Measurements from ENCODE around the gene HAUS1. TPM values are rescaled to one million over a fixed set of nuclear protein-coding genes. Genes with fewer than 3 reads are reported as not detected.

Gene HAUS1
- polyA plus RNA-seq, 3 donors, result 12.1 to 50.4 (median 34.6) TPM

DNA sequence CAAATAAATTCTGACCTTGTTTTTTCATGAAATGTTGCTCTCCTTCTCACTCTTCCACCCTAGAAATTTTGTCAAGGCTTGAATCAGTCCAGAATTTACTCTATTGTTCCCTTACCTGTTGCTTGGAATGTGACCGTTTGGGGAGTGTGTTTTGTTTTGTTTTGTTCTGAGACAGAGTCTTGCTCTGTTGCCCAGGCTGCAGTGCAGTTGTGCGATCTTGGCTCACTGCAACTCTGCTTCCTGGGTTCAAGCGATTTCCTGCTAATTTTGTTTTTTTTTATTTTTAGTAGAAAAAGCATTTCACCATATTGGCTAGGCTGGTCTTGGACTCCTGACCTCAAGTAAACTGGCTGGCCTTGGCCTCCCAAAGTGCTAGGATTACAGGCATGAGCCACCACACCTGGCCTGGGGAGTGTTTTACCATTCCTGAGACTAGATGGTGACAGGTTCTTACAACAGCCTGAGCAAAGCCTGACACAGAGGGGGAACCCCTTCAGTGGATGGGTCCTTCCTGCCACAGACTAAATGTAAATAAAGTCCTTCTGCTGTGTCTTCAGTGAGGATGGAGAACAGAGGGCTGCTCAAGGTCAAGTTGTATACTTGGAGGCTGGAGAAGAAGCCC lies 52.0 kb downstream of the HAUS1 start:
- WGBS (ENCODE audit: insufficient coverage), result no CpG with 5 or more reads among the region's 3 CpGs
- H3K4me1 Mint-ChIP-seq, result peaks cover 6% of the 10 kb centered on the region
- no peaks in the 10 kb centered on the region for H3K27me3 ChIP-seq (ENCODE audit: control insufficient read depth in 2 of 2, insufficient read depth in 2 of 2, low read length in 2 of 2)
- intact Hi-C loops (cut with micrococcal nuclease), result no loop called here
- H3K9me3 ChIP-seq (replicated peaks in 1 of 2; ENCODE audit: control insufficient read depth in 1 of 2, insufficient read depth in 1 of 2, low read length in 2 of 2), result no peaks in the 10 kb centered on the region
- H3K4me3 ChIP-seq (replicated peaks in 1 of 3; ENCODE audit: low read depth in 2 of 3, low read length in 3 of 3), result no peak overlapping the region
- H3K27me3 Mint-ChIP-seq (ENCODE audit: low read depth in 3 of 3), result peaks cover 0 to 2% (median 0%) of the 10 kb centered on the region in 3 donors
- no peaks in the 10 kb centered on the region for H3K36me3 ChIP-seq (replicated peaks in 1 of 2; ENCODE audit: control insufficient read depth in 1 of 2, insufficient read depth in 2 of 2, low read length in 2 of 2)
- no peak overlapping the region for H3K9ac ChIP-seq (ENCODE audit: insufficient read depth, low read length, poor library complexity, severe bottlenecking)
- no peak for DNase-seq
- H3K9me3 Mint-ChIP-seq, result peaks cover 0 to 4% (median 0%) of the 10 kb centered on the region in 7 donors
- H3K36me3 Mint-ChIP-seq, result peaks cover 0 to 5% of the 10 kb centered on the region in 2 donors
- H2AFZ ChIP-seq (ENCODE audit: insufficient read depth, low read depth, low read length, poor library complexity, severe bottlenecking), result no peak overlapping the region
- H3K27ac Mint-ChIP-seq, result peak overlapping the region in 1 of 7 donors; percentile 25
- no peak overlapping the region for H3K4me2 ChIP-seq (replicated peaks; ENCODE audit: extremely low read depth, low read length, poor library complexity, severe bottlenecking)
- H4K20me1 ChIP-seq (ENCODE audit: insufficient read depth, low read length), result no peaks in the 10 kb centered on the region
- no peaks in the 10 kb centered on the region for H3K79me2 ChIP-seq (ENCODE audit: insufficient read depth, low read length)
- H3K27ac ChIP-seq (ENCODE audit: low read depth in 1 of 2, low read length in 2 of 2), result no peak overlapping the region
- no peaks in the 10 kb centered on the region for H3K4me1 ChIP-seq (ENCODE audit: control insufficient read depth in 1 of 2, insufficient read depth in 2 of 2, low read length in 2 of 2)
- TF ChIP-seq, protein P1, sequence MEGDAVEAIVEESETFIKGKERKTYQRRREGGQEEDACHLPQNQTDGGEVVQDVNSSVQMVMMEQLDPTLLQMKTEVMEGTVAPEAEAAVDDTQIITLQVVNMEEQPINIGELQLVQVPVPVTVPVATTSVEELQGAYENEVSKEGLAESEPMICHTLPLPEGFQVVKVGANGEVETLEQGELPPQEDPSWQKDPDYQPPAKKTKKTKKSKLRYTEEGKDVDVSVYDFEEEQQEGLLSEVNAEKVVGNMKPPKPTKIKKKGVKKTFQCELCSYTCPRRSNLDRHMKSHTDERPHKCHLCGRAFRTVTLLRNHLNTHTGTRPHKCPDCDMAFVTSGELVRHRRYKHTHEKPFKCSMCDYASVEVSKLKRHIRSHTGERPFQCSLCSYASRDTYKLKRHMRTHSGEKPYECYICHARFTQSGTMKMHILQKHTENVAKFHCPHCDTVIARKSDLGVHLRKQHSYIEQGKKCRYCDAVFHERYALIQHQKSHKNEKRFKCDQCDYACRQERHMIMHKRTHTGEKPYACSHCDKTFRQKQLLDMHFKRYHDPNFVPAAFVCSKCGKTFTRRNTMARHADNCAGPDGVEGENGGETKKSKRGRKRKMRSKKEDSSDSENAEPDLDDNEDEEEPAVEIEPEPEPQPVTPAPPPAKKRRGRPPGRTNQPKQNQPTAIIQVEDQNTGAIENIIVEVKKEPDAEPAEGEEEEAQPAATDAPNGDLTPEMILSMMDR (IDR thresholded peaks at IDR 0.05), result no peak
- no peak overlapping the region for H3K4me3 Mint-ChIP-seq

DNA sequence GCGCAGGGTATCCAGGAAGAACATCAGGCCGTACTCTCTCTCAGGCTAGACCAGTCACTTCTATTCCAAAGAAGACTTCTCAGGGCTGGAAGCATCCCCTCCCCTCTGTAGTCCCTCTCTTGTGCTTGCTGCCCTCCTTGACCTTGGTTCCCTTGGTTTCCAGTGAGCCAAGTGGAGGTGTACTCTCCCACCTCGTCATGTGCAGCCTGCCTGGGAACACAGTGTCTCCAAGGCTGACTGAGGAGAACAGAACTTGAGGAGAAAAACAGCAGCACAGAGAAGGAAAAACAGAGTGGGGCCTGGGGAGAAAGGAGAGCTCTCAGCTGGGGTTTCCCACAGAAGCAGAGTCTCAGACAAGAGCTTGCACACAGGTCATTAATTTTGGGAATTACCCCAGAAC lies 52.7 kb downstream of the HAUS1 start:
- no peaks in the 10 kb centered on the region for H3K27me3 ChIP-seq (ENCODE audit: control insufficient read depth in 2 of 2, insufficient read depth in 2 of 2, low read length in 2 of 2)
- no peaks in the 10 kb centered on the region for H3K9me3 ChIP-seq (replicated peaks in 1 of 2; ENCODE audit: control insufficient read depth in 1 of 2, insufficient read depth in 1 of 2, low read length in 2 of 2)
- H3K27me3 Mint-ChIP-seq (ENCODE audit: low read depth in 3 of 3), result peaks cover 0 to 2% (median 0%) of the 10 kb centered on the region in 3 donors
- no peak overlapping the region for H3K4me2 ChIP-seq (replicated peaks; ENCODE audit: extremely low read depth, low read length, poor library complexity, severe bottlenecking)
- H3K79me2 ChIP-seq (ENCODE audit: insufficient read depth, low read length), result no peaks in the 10 kb centered on the region
- WGBS (ENCODE audit: insufficient coverage), result 100% methylated on average over 3 of the region's 3 CpGs
- no peak overlapping the region for H3K9ac ChIP-seq (ENCODE audit: insufficient read depth, low read length, poor library complexity, severe bottlenecking)
- no peak overlapping the region for H3K27ac Mint-ChIP-seq
- H3K9me3 Mint-ChIP-seq, result peaks cover 0 to 4% (median 0%) of the 10 kb centered on the region in 7 donors
- H3K27ac ChIP-seq (ENCODE audit: low read depth in 1 of 2, low read length in 2 of 2), result no peak overlapping the region
- H2AFZ ChIP-seq (ENCODE audit: insufficient read depth, low read depth, low read length, poor library complexity, severe bottlenecking), result no peak overlapping the region
- no peaks in the 10 kb centered on the region for H3K36me3 ChIP-seq (replicated peaks in 1 of 2; ENCODE audit: control insufficient read depth in 1 of 2, insufficient read depth in 2 of 2, low read length in 2 of 2)
- H3K4me1 Mint-ChIP-seq, result peaks cover 6% of the 10 kb centered on the region
- H3K36me3 Mint-ChIP-seq, result peaks cover 0 to 5% of the 10 kb centered on the region in 2 donors
- intact Hi-C loops (cut with micrococcal nuclease), result no loop called here
- H3K4me3 Mint-ChIP-seq, result no peak overlapping the region
- H3K4me1 ChIP-seq (ENCODE audit: control insufficient read depth in 1 of 2, insufficient read depth in 2 of 2, low read length in 2 of 2), result no peaks in the 10 kb centered on the region
- H4K20me1 ChIP-seq (ENCODE audit: insufficient read depth, low read length), result no peaks in the 10 kb centered on the region
- TF ChIP-seq, protein P1 (IDR thresholded peaks at IDR 0.05), result no peak
- DNase-seq, result no peak
- no peak overlapping the region for H3K4me3 ChIP-seq (replicated peaks in 1 of 3; ENCODE audit: low read depth in 2 of 3, low read length in 3 of 3)

All from CD14-positive monocyte (primary cell).